IMR-90 (cell line): ENCODE results near the gene CKS1B. TPM values are rescaled to one million over a fixed set of nuclear protein-coding genes. Genes with fewer than 3 reads are reported as not detected.
A peak's percentile ranks its signal among the peaks of the same experiment; 100 is the strongest.

Experiments used
- ATAC-seq: fragments of 200-7000 bp; cut with Tn5 transposase; 2 replicates; pipeline ENCODE4 v1.9.1; 2020; ENCODE audit warnings: low read depth, mild to moderate bottlenecking, moderate library complexity
- BruUV-seq: library from RNA; stranded (reverse); fragments of 400-500 nt; replicated peaks from 2 replicates; lab custom pipeline; 2021; lab: Mats Ljungman, UMichigan
- CTCF ChIA-PET: fragments of 300-600 bp; formaldehyde crosslinking; extraction: SDS; loops from one replicate; lab custom pipeline; 2021; ENCODE audit warnings: antibody characterized with exemption; lab: Yijun Ruan, JAX
- POLR2A ChIA-PET: fragments of 300-600 bp; sonication (Branson Sonifier 250); formaldehyde crosslinking; loops from one replicate; lab custom pipeline; 2022; ENCODE audit warnings: antibody characterized with exemption; ENCODE audit not compliant: unreplicated experiment; lab: Charles Lee
- DNase-seq: peaks from one replicate; pipeline ENCODE4 v3.0.0; 2013
- H2AFZ ChIP-seq: replicated peaks from 2 replicates; pipeline ENCODE3; 2013; ENCODE audit warnings: low read length, mild to moderate bottlenecking; ENCODE audit not compliant: poor library complexity
- H2AK5ac ChIP-seq: 2 replicates; pipeline ENCODE4 v1.6.1; 2013; ENCODE audit warnings: low read depth, low read length, inconsistent platforms
- H2AK9ac ChIP-seq: replicated peaks from 2 replicates; pipeline ENCODE3; 2013; ENCODE audit warnings: mild to moderate bottlenecking, low read depth, low read length, moderate library complexity; ENCODE audit not compliant: poor library complexity
- H2BK120ac ChIP-seq: 2 replicates; pipeline ENCODE4 v1.6.1; 2013; ENCODE audit warnings: low read depth, low read length, inconsistent platforms
- H2BK15ac ChIP-seq: 3 replicates; pipeline ENCODE4 v1.6.1; 2013; ENCODE audit warnings: low read depth, low read length, inconsistent platforms
- H2BK20ac ChIP-seq: 2 replicates; pipeline ENCODE4 v1.6.1; 2013; ENCODE audit warnings: low read depth, mild to moderate bottlenecking, inconsistent platforms, low read length, moderate library complexity
- H2BK5ac ChIP-seq: 2 replicates; pipeline ENCODE4 v1.6.1; 2013; ENCODE audit warnings: mild to moderate bottlenecking, low read depth, low read length, inconsistent platforms; ENCODE audit not compliant: poor library complexity, severe bottlenecking
- H3K14ac ChIP-seq: replicated peaks from 2 replicates; pipeline ENCODE4 v1.6.1; 2013; ENCODE audit warnings: low read depth, low read length, inconsistent platforms
- H3K18ac ChIP-seq: 2 replicates; pipeline ENCODE4 v1.6.1; 2013; ENCODE audit warnings: low read depth, low read length, control low read depth
- H3K23ac ChIP-seq: 2 replicates; pipeline ENCODE4 v1.6.1; 2013; ENCODE audit warnings: low read depth, low read length, inconsistent platforms
- H3K27ac ChIP-seq: 2 replicates; pipeline ENCODE4 v1.5.1; 2013; ENCODE audit warnings: mild to moderate bottlenecking, control low read depth, low read length; ENCODE audit not compliant: insufficient read depth
- H3K27me3 ChIP-seq: 2 replicates; pipeline ENCODE4 v1.6.1; 2013; ENCODE audit warnings: low read length; ENCODE audit not compliant: control insufficient read depth, insufficient read depth
- H3K36me3 ChIP-seq: 2 replicates; pipeline ENCODE4 v1.6.1; 2013; ENCODE audit warnings: low read length, mixed read lengths; ENCODE audit not compliant: control insufficient read depth, insufficient read depth
- H3K4ac ChIP-seq: 2 replicates; pipeline ENCODE4 v1.6.1; 2013; ENCODE audit warnings: low read depth, low read length, inconsistent platforms
- H3K4me1 ChIP-seq: 2 replicates; pipeline ENCODE4 v1.6.1; 2013; ENCODE audit warnings: low read length, mixed read lengths; ENCODE audit not compliant: control insufficient read depth, insufficient read depth
- H3K4me2 ChIP-seq: 2 replicates; pipeline ENCODE4 v1.6.1; 2013; ENCODE audit warnings: low read depth, mild to moderate bottlenecking, control low read depth, low read length, moderate library complexity
- H3K4me3 ChIP-seq: 2 replicates; pipeline ENCODE4 v1.5.1; 2013; ENCODE audit warnings: low read depth, mild to moderate bottlenecking, control low read depth, low read length, moderate library complexity; ENCODE audit not compliant: insufficient read depth
- H3K56ac ChIP-seq: 2 replicates; pipeline ENCODE4 v1.6.1; 2013; ENCODE audit warnings: low read length, inconsistent platforms; ENCODE audit not compliant: insufficient read depth; ENCODE audit errors: extremely low read depth
- H3K79me1 ChIP-seq, 2 experiments: 2 replicates each; pipeline ENCODE4 v1.6.1; 2013; ENCODE audit warnings: low read length in 2 of 2, inconsistent platforms in 1 of 2, low read depth in 1 of 2
- H3K9ac ChIP-seq: 2 replicates; pipeline ENCODE4 v1.6.1; 2013; ENCODE audit warnings: low read depth, low read length, control low read depth
- H3K9me1 ChIP-seq: 2 replicates; pipeline ENCODE4 v1.6.1; 2013; ENCODE audit warnings: low read length, inconsistent platforms; ENCODE audit not compliant: insufficient read depth
- H3K9me3 ChIP-seq: 2 replicates; pipeline ENCODE4 v1.6.1; 2013; ENCODE audit warnings: low read length; ENCODE audit not compliant: control insufficient read depth, insufficient read depth
- H4K20me1 ChIP-seq: 2 replicates; pipeline ENCODE4 v1.6.1; 2013; ENCODE audit warnings: low read length, inconsistent platforms; ENCODE audit not compliant: insufficient read depth
- H4K5ac ChIP-seq: 2 replicates; pipeline ENCODE4 v1.6.1; 2013; ENCODE audit warnings: mild to moderate bottlenecking, low read depth, low read length, control low read depth
- H4K8ac ChIP-seq, 2 experiments: 2 replicates each; pipeline ENCODE4 v1.6.1; 2013; ENCODE audit warnings: low read depth in 2 of 2, low read length in 2 of 2, control low read depth in 1 of 2, inconsistent platforms in 1 of 2
- H4K91ac ChIP-seq: 2 replicates; pipeline ENCODE4 v1.6.1; 2013; ENCODE audit warnings: low read depth, low read length, inconsistent platforms; ENCODE audit not compliant: insufficient read depth
- BHLHE40 ChIP-seq: fragments of 150-350 bp; IDR thresholded peaks from 2 replicates; pipeline ENCODE4 v1.6.1; 2016; ENCODE audit warnings: mild to moderate bottlenecking, low read depth, low read length
- CEBPB ChIP-seq: IDR thresholded peaks from 2 replicates; pipeline ENCODE4 v1.6.1; 2012; ENCODE audit warnings: low read depth, low read length, improper control_type of control experiment
- CHD1 ChIP-seq: IDR thresholded peaks from 2 replicates; pipeline ENCODE4 v1.6.1; 2012; ENCODE audit warnings: low read depth, low read length, improper control_type of control experiment
- CTCF ChIP-seq: conservative IDR thresholded peaks from 2 replicates; pipeline ENCODE4 v1.5.1; 2012; ENCODE audit warnings: mild to moderate bottlenecking, low read depth, low read length, improper control_type of control experiment
- FOS ChIP-seq: fragments of 150-350 bp; IDR thresholded peaks from 2 replicates; pipeline ENCODE4 v1.6.1; 2016; ENCODE audit warnings: low read depth, low read length
- MAFK ChIP-seq: IDR thresholded peaks from 2 replicates; pipeline ENCODE4 v1.6.1; 2012; ENCODE audit warnings: low read depth, low read length, improper control_type of control experiment
- MAZ ChIP-seq: IDR thresholded peaks from 2 replicates; pipeline ENCODE4 v1.6.1; 2012; ENCODE audit warnings: low read depth, mild to moderate bottlenecking, low read length, improper control_type of control experiment, moderate library complexity, borderline replicate concordance
- MXI1 ChIP-seq: IDR thresholded peaks from 2 replicates; pipeline ENCODE4 v1.6.1; 2012; ENCODE audit warnings: low read depth, mild to moderate bottlenecking, low read length, moderate library complexity, borderline replicate concordance
- NFE2L2 ChIP-seq: fragments of 150-350 bp; IDR thresholded peaks from 2 replicates; pipeline ENCODE4 v1.6.1; 2016; ENCODE audit warnings: low read depth, mild to moderate bottlenecking, low read length
- POLR2A ChIP-seq: IDR thresholded peaks from 2 replicates; pipeline ENCODE4 v1.6.1; 2012; ENCODE audit warnings: mild to moderate bottlenecking, low read depth, low read length
- RAD21 ChIP-seq: IDR thresholded peaks from 2 replicates; pipeline ENCODE4 v1.6.1; 2012; ENCODE audit warnings: low read length, improper control_type of control experiment
- RCOR1 ChIP-seq: IDR thresholded peaks from 2 replicates; pipeline ENCODE4 v1.6.1; 2012; ENCODE audit warnings: mild to moderate bottlenecking, low read length, improper control_type of control experiment; ENCODE audit not compliant: insufficient replicate concordance
- RFX5 ChIP-seq: IDR thresholded peaks from 2 replicates; pipeline ENCODE4 v1.8.0; 2012; ENCODE audit warnings: low read depth, mild to moderate bottlenecking, low read length, moderate library complexity
- SMC3 ChIP-seq: fragments of 150-350 bp; IDR thresholded peaks from 2 replicates; pipeline ENCODE4 v1.6.1; 2016; ENCODE audit warnings: low read depth, mild to moderate bottlenecking, antibody characterized with exemption, low read length, moderate library complexity
- WGBS, 2 experiments: methylation state at CpG; one replicate each; pipeline versions ENCODE4 v1.1.5 to v1.1.7; 2013; ENCODE audit warnings: missing lambda C conversion rate in 2 of 2; ENCODE audit not compliant: insufficient read length in 1 of 2; ENCODE audit errors: extremely low coverage in 2 of 2; 5-methylcytosine and 5-hydroxymethylcytosine counted together
- dilution Hi-C: fragments of 300-500 bp; cut with HindIII; formaldehyde crosslinking; loops from one replicate; pipeline ENCODE4 v1.14.3; 2018; ENCODE audit warnings: low sequenced_read_pairs; ENCODE audit not compliant: unreplicated experiment
- in situ Hi-C: fragments of 300-500 bp; cut with MboI; formaldehyde crosslinking; loops from 3 replicates; pipeline ENCODE4 v1.14.3; 2019; ENCODE audit warnings: low sequenced_read_pairs, inconsistent platforms, mixed read lengths
- intact Hi-C: fragments of 100-400 bp; cut with micrococcal nuclease; formaldehyde crosslinking; loops from 2 replicates; pipeline ENCODE4 v1.10.0; 2022
- polyA plus RNA-seq, 3 experiments: library from polyadenylated mRNA; depleted of rRNA; stranded (reverse); fragments of >200 nt; gene quantifications; 2 replicates each; pipeline ENCODE4 v1.2.3, GENCODE V29; 2012; ENCODE audit warnings: low replicate concordance in 1 of 3
- total RNA-seq: library from RNA; depleted of rRNA; stranded (reverse); fragments of >200 nt; gene quantifications from 2 replicates; pipeline ENCODE4 v1.2.3, GENCODE V29; 2012
- TF ChIP-seq, protein P1 (sequence below): fragments of 150-350 bp; IDR thresholded peaks from 2 replicates; pipeline ENCODE4 v1.6.1; 2017; ENCODE audit warnings: mild to moderate bottlenecking, antibody characterized with exemption, low read length, low read depth
- TF ChIP-seq, protein P2 (sequence below): fragments of 150-350 bp; IDR thresholded peaks from 2 replicates; pipeline ENCODE4 v1.6.1; 2016; ENCODE audit warnings: low read depth, mild to moderate bottlenecking, low read length, moderate library complexity, borderline replicate concordance

The CKS1B gene
- total and polyA plus RNA-seq, 2 of the 4 experiments (the other 2 are of a cell fraction): 140 to 195 TPM

- Histone ChIP-seq H3K56ac (no peak overlapping the region), H3K14ac (no peak overlapping the region), H3K36me3 (peaks cover 22% of the 10 kb centered on the region), H2BK20ac (no peak overlapping the region), H3K27me3 (no peaks in the 10 kb centered on the region), H3K4ac (no peak overlapping the region), H4K5ac (no peak overlapping the region), H4K8ac (0 out of 4 replicates have a peak overlapping the region, but pooled peaks of 1 of the 2 experiments have one; percentile 52), H2AK5ac (no peak overlapping the region), H4K20me1 (peaks cover 13% of the 10 kb centered on the region), H3K27ac (no peak overlapping the region), H3K18ac (no peak overlapping the region), H2BK15ac (no peak overlapping the region), H2BK5ac (no peak overlapping the region), H3K4me3 (no peak overlapping the region), H3K4me2 (no peak overlapping the region), H3K9me3 (no peaks in the 10 kb centered on the region), H3K9me1 (peaks cover 2% of the 10 kb centered on the region; the same call in 1 of the 2 replicates), H2AFZ (no peak overlapping the region), H2AK9ac (peak overlapping the region; percentile 95), H2BK120ac (no peak overlapping the region), H4K91ac (no peak overlapping the region), H3K4me1 (peaks cover 9% of the 10 kb centered on the region; the same call in 1 of the 2 replicates), H3K23ac (no peak overlapping the region), H3K9ac (no peak overlapping the region), H3K79me1 (peaks cover 0 to 14% of the 10 kb centered on the region in 2 experiments; a peak in 1 of 4 replicates)
- no peak for TF ChIP-seq RCOR1
- TF ChIP-seq, protein P1, sequence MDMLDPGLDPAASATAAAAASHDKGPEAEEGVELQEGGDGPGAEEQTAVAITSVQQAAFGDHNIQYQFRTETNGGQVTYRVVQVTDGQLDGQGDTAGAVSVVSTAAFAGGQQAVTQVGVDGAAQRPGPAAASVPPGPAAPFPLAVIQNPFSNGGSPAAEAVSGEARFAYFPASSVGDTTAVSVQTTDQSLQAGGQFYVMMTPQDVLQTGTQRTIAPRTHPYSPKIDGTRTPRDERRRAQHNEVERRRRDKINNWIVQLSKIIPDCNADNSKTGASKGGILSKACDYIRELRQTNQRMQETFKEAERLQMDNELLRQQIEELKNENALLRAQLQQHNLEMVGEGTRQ: no peak
- no peak for TF ChIP-seq CTCF
- no peak for TF ChIP-seq SMC3
- no peak for TF ChIP-seq FOS
- no peak for TF ChIP-seq NFE2L2
- no peak for TF ChIP-seq RAD21
- no peak for TF ChIP-seq MAZ
- no peak for TF ChIP-seq MXI1
- TF ChIP-seq BHLHE40: no peak
- no peak for TF ChIP-seq MAFK
- no peak for TF ChIP-seq CEBPB
- TF ChIP-seq CHD1: no peak
- TF ChIP-seq, protein P2, sequence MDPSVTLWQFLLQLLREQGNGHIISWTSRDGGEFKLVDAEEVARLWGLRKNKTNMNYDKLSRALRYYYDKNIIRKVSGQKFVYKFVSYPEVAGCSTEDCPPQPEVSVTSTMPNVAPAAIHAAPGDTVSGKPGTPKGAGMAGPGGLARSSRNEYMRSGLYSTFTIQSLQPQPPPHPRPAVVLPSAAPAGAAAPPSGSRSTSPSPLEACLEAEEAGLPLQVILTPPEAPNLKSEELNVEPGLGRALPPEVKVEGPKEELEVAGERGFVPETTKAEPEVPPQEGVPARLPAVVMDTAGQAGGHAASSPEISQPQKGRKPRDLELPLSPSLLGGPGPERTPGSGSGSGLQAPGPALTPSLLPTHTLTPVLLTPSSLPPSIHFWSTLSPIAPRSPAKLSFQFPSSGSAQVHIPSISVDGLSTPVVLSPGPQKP: no peak
- no peak for TF ChIP-seq RFX5
- no peak for TF ChIP-seq POLR2A
- dilution Hi-C loops: no loop called here
- intact Hi-C loops: no loop called here
- DNase-seq (no peak), ATAC-seq (no peak)
- BruUV-seq: no TSS peak
- CTCF ChIA-PET: interaction anchor here (1.5 to 2.3 kb wide), 4 partner anchors 10 to 38 kb away, joined by 3 to 7 read pairs (median 4); no protein-coding TSS in a partner anchor
- in situ Hi-C loops: no loop called here
- POLR2A ChIA-PET: no interaction called here
- WGBS, 2 experiments: 98% methylated on average over 17 of the region's 26 CpGs; no CpG with 5 or more reads in 1 of the 2 experiments
Measured at GRCh38 chr1:155016231-155016831, 41.9 kb downstream of the CKS1B start.
